22Rv1 (cell line): ENCODE results near the gene POU3F1.

Source experiments
- H3K27ac ChIP-seq: fragments of 450-650 bp; 2 replicates; pipeline ENCODE4 v1.5.1; 2017
- CTCF ChIP-seq: fragments of 450-650 bp; IDR thresholded peaks from 2 replicates; pipeline ENCODE4 v1.5.1; 2017; ENCODE audit warnings: mild to moderate bottlenecking
- ZFX ChIP-seq: fragments of 450-650 bp; IDR thresholded peaks from 2 replicates; pipeline ENCODE4 v1.6.1; 2017; ENCODE audit warnings: antibody characterized with exemption, borderline replicate concordance

Gene POU3F1

DNA sequence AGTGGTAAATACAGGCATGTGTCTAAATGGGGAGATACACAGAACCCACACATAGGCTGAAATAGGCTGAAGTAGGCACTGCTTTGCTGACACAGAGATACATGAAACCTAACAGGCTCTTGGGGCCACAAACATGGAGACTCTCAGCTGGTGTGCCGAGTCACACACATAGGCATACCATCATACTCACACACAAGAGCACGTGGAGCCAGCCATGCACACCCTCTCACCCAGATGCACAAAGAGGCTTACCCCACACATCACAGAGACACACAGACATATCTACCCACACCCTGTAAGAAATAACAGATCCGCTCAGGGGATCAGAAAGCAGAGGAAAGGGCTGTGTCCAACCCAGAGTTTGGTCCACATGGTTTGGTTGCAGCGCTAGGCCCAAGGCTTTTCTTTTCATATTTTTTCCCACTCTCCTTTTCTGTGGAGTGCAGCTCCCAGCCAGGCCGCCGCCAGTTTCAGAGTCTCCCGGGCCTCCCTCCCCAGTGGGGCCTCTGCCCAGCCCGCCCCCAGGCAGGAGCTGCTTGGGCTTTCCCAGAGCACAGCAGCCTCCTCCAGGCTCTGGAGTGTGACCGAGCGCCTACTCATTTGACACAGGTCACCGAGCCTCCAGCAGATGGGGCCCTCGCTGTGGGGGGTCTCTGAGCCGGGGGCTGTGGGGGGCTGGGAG, 3.9 kb upstream of the POU3F1 start:
- H3K27ac ChIP-seq, result no peak overlapping the region
- TF ChIP-seq ZFX (no peak), CTCF (no peak)

- TF ChIP-seq ZFX (no peak), CTCF (no peak)
- no peak overlapping the region for H3K27ac ChIP-seq
These were observed 1.1 kb upstream of the POU3F1 start for GRCh38 chr1:38047603-38048141.

GRCh38 chr1:38046884-38047602, 450 bp upstream of the POU3F1 start:
- no peak overlapping the region for H3K27ac ChIP-seq
- no peak for TF ChIP-seq CTCF
- no peak for TF ChIP-seq ZFX

- TF ChIP-seq ZFX (no peak), CTCF (no peak)
- no peak overlapping the region for H3K27ac ChIP-seq
These were observed 926 bp downstream of the POU3F1 start for GRCh38 chr1:38045401-38046332.

GRCh38 chr1:38044221-38045215, 2.1 kb downstream of the POU3F1 start:
- no peak overlapping the region for H3K27ac ChIP-seq
- TF ChIP-seq CTCF (no peak), ZFX (no peak)

GRCh38 chr1:38043036-38043747, 3.4 kb downstream of the POU3F1 start:
- H3K27ac ChIP-seq, result no peak overlapping the region
- TF ChIP-seq ZFX (no peak), CTCF (no peak)
